ENCODE data around the gene FLCN.
"Not testable (repeated sequence)": the region's sequence is repeated elsewhere in the genome, so short reads cannot be mapped to it uniquely, and the experiment has no call there.

The FLCN gene

DNA sequence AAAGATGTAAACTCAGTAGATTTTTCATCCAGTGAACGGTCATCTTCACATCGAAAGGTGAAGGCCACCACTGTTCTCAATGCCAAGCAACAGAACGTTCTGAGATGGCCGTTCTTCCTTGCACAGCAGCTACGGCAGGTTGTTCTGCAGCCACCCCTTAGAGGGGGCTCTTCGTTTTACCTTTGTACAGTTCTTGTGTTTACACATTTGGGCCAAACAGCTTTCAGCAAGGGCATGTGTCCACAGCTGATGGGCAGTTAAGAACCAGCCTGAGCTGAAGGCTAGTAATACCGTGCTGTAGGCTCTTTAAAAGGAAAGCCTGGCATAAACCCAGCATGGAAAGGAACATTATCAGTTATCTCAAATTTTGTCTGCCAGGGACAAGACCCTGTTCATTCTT, 46.8 kb downstream of the FLCN start:
- DNase-seq (ENCODE audit: extremely low spot score, insufficient read length, low read depth) (no peak), FAIRE-seq (no peak)

DNA sequence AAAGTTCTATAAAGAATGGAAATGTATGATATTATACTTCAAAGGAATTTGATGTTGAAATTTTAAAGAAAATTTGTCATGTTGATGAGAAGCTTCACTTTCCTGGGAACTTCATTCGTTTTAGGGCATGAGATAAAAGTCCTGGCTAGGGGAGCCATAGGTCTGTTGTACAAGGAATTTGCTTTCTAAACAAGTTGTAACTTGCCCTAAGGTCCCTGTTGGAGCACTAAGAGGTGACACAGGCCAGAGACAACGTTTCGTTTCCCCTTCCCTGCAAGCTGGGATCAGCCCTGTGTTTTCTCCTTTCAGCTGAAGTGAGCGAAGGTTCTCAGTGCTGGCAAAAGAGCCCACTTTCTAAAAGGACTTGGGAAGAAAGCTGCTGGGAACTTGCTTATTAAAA, 47.4 kb downstream of the FLCN start:
- FAIRE-seq (no peak), DNase-seq (ENCODE audit: extremely low spot score, insufficient read length, low read depth) (no peak)

DNA sequence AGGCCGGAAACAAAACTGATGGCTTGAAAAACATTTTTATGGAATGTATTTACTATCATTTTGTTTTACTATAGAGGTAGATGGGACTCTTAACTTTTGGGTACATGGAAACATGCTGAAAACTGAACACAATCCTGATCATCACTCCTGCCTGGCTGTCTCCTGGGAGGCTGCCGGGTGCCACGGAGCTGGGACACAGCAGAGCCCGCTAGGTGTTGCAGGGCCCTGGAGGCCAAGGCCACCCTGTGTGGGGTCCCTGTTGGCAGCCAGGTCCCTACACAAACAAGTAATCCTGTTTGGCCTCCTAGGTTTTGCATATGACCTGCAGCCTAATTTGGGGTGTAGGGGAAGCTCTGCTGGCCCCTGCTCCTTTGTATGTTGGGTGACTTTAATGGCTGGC, 48.4 kb downstream of the FLCN start:
- no peak for DNase-seq (ENCODE audit: extremely low spot score, insufficient read length, low read depth)
- FAIRE-seq = no peak

DNA sequence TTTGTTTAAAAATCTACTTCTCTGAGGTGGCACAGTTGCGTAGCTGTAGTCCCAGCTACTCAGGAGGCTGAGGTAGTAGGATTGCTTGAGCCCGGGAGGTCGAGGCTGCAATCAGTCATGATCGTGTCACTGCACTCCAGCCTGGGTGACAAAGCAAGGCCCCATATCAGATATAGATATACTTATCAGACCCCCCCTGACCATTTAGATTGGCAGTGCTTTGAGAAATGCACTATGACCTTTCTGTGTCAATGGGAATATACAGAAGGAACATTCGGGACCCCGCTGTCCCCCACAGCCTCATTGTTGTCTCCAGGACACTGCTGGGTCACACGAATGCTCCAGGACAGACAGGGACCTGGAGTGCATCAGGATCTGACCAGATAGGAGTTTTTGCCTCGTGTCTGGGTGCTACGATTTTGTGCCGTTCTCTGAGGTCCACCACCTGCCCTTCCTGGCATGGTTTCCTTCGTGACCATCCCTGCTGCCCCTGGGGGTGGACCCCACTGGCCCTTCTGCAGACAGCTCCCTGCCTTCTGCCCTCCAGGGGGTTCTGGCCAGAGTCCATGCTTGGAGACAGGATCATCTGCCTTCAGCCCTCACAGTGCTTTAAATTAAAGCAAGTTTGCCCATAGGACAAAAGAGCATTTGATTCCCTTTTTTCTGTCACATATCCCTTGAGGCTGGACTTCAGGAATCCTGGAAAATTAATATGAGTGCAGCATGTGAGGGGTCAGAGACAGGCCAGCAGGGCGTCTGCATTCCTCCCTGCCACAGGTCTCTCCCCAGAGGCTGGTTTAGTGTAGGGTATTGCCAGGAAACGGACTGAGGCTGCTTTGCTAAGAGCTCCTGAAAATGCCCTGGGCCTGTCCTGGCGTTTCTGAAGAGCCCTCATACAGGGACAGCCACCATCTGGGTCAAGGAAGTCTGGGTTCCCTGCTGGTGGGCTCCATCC, 50.1 kb downstream of the FLCN start:
- FAIRE-seq (no peak), DNase-seq (ENCODE audit: extremely low spot score, insufficient read length, low read depth) (no peak)

DNA sequence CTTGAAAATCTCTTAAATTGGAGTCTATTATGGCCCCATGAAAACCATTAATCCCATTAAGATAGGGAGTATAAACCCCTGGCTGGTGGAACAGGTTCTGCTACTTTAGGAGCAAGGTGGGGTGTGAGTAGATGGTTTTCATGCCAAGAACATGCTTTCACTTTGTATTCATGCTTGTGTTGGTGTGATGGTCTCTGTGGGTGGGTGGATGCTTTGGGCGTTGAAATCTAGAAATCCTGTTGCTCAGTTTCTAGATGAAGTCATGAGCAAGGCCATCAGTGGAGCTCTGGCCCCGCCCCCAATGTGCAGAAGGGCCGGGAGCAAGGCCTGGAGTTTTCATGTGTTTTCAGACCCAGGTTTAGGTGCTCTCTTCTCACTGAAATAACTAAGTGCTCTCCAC, 50.9 kb downstream of the FLCN start:
- FAIRE-seq (peak; percentile 84), DNase-seq (ENCODE audit: extremely low spot score, insufficient read length, low read depth) (no peak)

DNA sequence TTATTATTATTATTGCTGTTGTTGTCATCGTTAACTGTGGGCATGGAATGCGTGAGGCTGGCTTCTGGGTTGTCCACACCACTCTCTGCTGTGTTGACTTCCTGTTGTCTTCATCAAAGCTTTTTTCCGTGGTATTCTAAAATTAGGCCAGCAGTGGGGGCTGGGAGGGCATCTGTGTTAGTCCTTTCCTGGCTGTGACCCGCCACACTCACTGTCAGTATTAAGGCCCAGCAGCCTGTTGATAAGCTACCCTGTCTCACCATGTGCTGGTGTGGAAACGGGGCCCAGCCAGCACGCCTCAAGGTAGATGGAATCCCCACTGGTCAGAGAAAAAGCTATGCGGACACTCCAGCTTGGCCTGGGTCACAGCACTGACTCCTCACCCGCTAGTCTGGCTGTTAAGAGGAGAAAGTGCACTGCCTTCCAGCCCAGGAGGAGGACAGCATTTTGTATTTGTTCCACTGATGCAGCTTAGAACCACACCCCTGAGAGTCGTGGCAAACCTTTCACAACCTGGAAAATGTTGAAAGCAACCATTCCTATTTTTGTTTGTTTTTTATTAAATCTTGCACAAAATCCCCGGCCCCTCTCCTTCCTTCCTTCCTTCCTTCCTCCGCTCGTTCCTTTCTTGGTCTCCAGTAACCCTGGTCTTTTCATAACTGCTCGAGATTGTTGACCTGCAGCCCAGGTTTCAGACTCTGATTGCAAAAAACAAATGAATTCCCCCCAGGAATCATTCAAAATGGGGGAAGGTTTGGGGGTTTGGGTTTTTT, 51.8 kb downstream of the FLCN start:
- not testable (repeated sequence) for DNase-seq (ENCODE audit: extremely low spot score, insufficient read length, low read depth)
- FAIRE-seq = peak; percentile 33

DNA sequence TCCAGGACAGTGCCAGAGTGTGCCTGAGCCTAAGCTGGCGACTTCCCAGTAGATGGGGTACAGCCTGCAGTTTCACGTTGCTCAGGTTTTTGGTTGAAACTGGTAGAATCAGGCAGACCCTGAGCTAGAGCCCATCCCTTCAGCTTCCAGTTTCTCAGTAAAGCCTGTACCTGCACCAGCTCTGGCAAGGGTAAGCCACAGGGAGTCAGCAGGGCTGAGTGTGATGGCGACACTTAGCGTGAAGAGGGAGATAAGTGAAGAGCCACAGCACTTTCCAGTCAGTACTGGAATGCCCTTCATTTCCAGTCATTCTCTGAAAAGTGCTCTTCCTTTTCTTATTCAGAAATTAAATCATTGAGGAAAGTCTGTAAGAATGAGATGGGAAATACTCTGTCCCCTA, 53.2 kb downstream of the FLCN start:
- FAIRE-seq = no peak

DNA sequence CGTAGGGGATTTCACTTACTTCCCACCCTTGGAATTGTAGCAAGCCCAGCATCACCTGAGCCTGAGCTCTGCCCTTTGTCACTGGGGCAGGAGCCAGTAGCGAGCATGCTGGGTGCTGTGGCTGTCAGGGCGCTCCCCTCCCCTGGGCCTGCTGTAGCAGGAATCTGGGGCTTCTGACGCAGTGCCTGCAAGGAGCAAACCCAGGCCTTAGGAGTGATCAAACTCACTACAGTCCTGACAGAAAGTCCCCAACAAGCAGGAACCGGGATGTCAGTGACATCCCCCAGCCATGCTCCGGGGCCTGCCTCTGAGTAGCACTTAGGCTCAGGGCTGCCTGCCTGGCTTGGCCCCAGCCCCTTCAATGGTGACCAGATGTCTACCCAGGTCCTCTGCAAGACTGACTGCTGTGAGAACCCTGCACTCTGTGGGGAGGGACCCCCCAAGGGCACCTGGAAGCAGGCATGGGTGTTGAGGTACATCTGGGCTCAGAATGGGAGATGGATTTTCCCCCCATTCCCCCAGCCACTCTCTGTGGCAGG, 54.3 kb downstream of the FLCN start:
- DNase-seq (ENCODE audit: extremely low spot score, insufficient read length, low read depth) (no peak), FAIRE-seq (no peak)

More for the DNA sequence above, 53.2 kb downstream of the FLCN start:
- DNase-seq (ENCODE audit: extremely low spot score, insufficient read length, low read depth) = no peak

DNA sequence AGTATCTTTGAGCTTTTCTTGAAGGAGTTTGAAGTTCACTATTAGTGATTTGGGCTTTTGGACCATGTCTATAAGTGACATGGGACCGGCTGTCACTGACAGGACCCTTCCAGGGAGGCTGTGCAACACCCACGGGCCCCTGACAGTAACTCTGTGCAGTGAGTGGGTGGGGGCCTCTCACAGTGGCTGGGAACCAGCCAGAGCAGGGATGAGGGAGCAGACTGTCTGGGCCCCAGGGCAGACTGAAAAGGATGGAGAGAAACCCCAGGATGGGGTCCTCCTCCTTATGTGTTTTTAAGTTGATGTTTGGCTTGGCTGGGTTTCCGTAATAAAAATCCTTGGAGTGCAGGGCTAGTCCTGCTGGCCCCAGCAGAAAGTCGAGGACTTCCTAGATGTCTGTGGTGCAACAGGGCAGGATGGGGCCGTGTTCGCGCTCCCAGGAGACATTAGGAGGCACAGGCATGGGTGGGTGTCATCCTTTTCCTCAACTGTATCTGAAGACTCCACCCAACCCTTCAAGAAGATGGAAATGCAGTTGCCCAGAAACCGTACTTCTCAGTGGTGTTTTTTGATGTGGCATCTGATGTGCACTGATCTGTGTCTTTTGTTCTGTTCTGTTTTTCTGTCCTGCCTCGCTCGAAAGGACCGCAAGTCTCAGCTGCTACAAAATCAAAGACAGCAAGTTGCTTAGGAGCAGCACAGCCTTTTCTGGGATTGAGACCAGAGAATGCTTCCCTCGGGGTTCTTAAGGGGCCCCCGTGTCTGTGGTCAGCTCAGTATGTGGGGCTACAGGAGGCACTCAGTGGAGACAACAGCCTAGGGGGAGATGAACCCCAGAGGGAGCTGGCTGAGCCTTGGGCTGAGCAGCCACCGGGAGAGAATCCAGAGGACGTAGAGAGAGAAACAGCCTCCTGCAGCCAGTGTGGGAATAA, 55.0 kb downstream of the FLCN start:
- FAIRE-seq = peak; percentile 78
- DNase-seq (ENCODE audit: extremely low spot score, insufficient read length, low read depth) = no peak

DNA sequence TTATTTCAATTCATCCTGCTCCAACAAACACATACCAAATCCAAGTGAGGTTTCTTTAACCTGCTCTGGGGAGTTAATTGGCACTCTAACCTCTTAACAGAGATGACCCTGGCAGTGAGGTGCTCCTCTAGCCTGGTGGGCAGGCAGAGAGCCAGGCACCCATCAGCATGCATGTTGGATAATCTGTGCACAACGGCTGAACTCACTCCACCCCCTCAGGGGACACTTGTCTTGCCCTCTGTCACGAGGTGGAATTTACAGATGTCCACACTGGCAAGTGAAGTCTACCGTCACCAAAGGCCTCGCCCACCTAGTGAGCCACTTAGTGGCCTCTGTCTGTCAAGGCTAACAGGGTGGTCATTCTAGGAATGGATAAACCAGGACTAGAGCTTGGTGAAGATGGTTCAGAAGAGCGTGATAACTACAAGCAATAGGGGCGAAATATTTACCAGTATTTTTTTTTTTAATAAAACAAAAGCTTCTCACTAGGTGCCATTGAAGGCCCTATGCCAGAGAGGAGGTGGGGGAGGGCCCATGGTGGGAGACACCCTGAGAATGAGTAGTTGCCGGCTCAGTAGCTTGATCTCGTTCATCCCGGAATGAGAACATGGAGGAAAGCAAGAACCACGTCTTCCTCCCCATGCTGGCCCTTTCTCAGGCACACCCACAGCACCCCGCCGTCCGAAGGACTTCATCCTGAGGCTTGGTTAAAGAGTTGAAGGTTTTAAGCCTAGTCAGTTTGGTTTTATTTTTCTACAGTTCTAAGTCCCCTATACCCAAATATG, 56.0 kb downstream of the FLCN start:
- no peak for FAIRE-seq
- no peak for DNase-seq (ENCODE audit: extremely low spot score, insufficient read length, low read depth)

DNA sequence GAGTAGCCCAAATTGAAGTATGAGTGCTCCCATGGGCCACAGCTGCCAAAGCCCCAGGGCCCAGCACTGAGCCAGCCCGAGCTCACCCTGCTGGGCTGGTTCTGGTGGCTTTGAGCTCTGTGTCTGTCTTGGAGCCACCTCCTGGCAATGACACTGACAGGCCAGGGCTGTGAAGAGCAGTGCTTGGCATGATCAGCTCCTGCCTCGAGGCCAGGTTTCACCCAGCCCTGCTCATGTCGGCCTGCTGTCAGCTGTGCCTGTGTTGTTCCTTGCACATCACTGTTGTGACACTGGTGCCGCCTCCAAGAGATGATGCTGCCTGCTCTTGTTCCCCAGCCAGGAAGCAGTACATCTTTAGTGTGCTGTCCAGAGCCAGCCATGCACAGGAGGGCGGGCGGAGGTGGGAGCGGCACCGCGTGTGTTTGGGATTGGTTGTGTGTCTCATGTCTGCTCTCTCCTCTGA, 56.8 kb downstream of the FLCN start:
- DNase-seq (ENCODE audit: extremely low spot score, insufficient read length, low read depth) (no peak), FAIRE-seq (no peak)

DNA sequence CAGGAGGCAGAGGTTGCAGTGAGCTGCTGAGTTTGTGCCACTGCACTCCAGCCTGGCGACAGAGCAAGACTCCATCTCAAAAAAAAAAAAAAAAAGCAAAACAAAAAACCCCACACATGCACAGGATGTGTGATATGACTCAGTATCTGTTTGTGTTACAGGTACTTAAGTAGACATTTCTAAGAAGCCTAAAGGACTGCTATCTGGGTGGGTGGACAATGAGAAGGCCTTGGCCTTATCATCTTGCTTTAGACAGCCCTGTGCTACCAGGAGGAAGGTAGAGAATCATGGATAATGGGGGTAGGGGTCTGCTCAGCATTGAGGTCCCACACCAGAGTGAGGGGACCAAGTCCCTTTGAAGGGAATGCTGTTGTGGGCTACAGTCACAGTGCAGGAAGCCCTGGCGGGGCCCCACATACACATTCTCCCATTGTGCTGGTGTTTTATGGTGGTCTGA, 57.6 kb downstream of the FLCN start:
- FAIRE-seq (peak; percentile 77), DNase-seq (ENCODE audit: extremely low spot score, insufficient read length, low read depth) (peak; percentile 38)

DNA sequence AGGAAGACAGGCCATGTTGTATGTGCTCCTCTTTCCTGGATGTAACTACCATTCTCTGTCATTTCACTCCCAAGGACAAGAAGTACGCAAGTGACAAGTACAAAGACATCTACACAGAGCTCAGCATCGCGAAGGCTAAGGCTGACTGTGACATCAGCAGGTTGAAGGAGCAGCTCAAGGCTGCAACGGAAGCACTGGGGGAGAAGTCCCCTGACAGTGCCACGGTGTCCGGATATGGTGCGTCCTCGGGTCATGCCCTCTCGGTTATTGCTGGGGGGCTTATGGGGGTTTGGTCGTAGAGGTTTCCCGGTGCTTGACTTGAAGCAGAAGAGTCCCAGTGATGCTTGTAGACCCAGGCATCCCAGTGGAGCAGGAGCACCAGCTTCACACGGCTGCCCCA, 59.8 kb downstream of the FLCN start:
- DNase-seq (ENCODE audit: extremely low spot score, insufficient read length, low read depth) = no peak
- no peak for FAIRE-seq

DNA sequence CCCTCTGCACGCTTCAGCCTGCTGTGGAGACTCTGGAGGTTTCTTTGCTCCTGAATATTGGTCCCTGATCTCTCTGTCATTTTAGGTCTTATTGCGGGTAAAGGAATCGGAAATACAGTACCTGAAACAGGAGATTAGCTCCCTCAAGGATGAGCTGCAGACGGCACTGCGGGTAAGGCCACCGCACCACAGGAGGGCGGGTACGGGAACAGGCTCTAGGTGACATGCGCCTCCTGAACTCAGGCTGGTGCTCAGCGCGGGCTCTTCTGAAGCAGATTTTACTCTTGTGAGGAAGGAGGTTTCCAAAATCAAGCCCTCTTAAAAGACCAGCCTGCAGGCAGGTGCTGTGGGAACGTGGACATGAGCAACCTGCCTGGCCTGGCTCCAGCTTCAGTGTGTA, 60.6 kb downstream of the FLCN start:
- no peak for FAIRE-seq
- DNase-seq (ENCODE audit: extremely low spot score, insufficient read length, low read depth) = no peak

DNA sequence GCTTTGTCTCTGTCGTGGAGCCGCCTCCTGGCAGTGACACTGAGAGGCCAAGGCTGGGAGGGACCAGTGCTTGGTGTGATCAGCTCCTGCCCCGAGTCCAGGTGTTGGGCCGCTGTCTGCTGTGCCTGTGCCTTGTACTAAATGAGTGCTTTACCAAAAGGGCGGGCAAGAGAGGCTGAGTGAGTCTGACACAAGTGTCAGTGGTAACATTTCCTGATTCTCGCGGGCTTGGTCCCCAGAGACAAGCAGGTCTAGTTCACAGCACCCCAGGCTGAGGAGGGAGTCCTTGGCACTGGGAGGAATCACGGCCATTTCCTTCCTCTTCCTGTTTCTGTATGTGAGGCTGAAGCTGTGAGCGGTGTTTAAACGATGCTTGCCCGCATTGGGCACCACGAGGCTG, 61.1 kb downstream of the FLCN start:
- DNase-seq (ENCODE audit: extremely low spot score, insufficient read length, low read depth) (peak; percentile 43), FAIRE-seq (peak; percentile 85)

DNA sequence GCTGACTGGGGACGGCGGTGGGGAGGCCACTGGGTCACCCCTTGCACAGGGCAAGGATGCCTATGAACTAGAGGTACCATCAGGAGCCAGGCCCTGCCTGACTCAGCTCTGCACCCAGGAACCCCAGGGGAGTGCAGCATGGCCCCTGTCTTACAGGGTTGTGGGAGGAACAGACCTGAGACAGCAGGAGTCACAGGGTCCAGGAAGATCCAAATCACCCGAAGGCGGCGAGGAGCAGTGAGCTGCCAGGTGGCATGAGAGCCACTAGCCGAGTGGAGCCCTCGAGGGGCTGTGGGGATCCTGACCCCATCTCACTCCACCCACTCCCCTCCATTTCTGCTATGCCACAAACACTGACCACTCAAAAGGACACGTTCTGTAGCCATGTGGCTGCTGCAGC, 61.6 kb downstream of the FLCN start:
- DNase-seq (ENCODE audit: extremely low spot score, insufficient read length, low read depth) (no peak), FAIRE-seq (no peak)

DNA sequence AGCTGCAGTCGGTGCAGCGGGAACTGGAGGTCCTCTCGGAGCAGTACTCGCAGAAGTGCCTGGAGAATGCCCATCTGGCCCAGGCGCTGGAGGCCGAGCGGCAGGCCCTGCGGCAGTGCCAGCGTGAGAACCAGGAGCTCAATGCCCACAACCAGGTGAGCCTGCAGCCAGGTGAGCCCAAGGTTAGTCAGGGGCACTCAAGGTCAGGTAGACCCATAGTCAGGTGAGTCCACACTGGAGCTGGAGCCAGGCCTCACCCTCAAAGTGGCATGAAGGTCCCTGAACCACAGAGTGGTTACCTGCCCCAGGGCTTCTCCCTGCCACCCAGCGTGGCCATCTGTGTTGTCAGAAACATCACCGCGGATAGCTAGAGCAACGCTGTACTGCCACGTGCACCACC, 63.0 kb downstream of the FLCN start:
- FAIRE-seq (no peak), DNase-seq (ENCODE audit: extremely low spot score, insufficient read length, low read depth) (no peak)

DNA sequence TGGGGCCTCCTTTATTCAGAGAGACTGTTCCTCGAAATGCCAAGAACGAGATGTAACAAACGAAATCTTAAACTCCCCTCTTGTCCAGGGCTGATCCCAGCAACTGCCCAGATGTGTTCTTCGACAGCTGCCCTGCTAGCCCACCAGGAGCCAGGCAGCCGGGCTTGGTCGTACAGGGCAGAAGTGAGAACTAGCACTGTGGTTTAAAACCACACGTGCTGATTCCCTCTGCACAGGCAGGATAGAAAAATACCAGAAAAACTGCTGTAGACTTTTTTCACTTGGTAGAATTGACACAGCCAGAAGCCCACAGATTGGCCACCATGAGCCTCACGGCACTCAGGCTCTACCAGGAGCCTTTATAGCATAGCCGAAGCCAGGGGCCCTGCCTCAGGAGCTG, 64.0 kb downstream of the FLCN start:
- FAIRE-seq (no peak), DNase-seq (ENCODE audit: extremely low spot score, insufficient read length, low read depth) (no peak)

Data from GM18507 (cell line).